Gastrocnemius medialis (tissue), 4 donors: Measurements from ENCODE around the gene ATP6AP2. TPM values are rescaled to one million over a fixed set of nuclear protein-coding genes. Genes with fewer than 3 reads are reported as not detected.

ENCODE experiments used
- ATAC-seq, 2 donors: fragments of 150-250 bp; one replicate each; pipeline ENCODE4 v1.9.1; 2016
- DNase-seq, 2 donors: peaks; one replicate each; pipeline ENCODE4 v3.0.0-alpha.2; 2019
- H3K27ac ChIP-seq, 4 donors: fragments of 200-600 bp; sonication (generic); 1 replicate in 1 of 4; 2 replicates in 3 of 4; pipeline ENCODE4 v1.5.1; 2016 to 2018; ENCODE audit warnings: mild to moderate bottlenecking in 2 of 4, moderate library complexity in 1 of 4
- H3K27me3 ChIP-seq, 3 donors: fragments of 200-600 bp; sonication (generic) in 2 of 3; 1 replicate in 1 of 3; 2 replicates in 2 of 3; pipeline versions ENCODE4 v1.5.1 to v1.6.0; 2016 to 2019; ENCODE audit warnings: mild to moderate bottlenecking in 1 of 3, moderate library complexity in 1 of 3
- H3K36me3 ChIP-seq, 2 donors: fragments of 200-600 bp; sonication (generic) in 1 of 2; one replicate each; pipeline ENCODE4 v1.5.1; 2017 to 2018
- H3K4me1 ChIP-seq, 2 donors: fragments of 200-600 bp; sonication (generic) in 1 of 2; one replicate each; pipeline ENCODE4 v1.5.1; 2016 to 2017; ENCODE audit warnings: mild to moderate bottlenecking in 2 of 2
- H3K4me3 ChIP-seq, 4 donors: fragments of 200-600 bp; sonication (generic) in 3 of 4; 1 replicate in 1 of 4; 2 replicates in 3 of 4; pipeline ENCODE4 v1.5.1; 2016 to 2019; ENCODE audit warnings: mild to moderate bottlenecking in 2 of 4
- H3K9me3 ChIP-seq, 3 donors: fragments of 200-600 bp; sonication (generic) in 2 of 3; 1 replicate in 1 of 3; 2 replicates in 2 of 3; pipeline ENCODE4 v1.5.1; 2016 to 2019
- CTCF ChIP-seq, 5 experiments: fragments of 450-650 bp in 3 of 5; fragments of 200-600 bp in 2 of 5; sonication (generic) in 2 of 5; IDR thresholded peaks in 4 of 5; conservative IDR thresholded peaks in 1 of 5; 1 replicate in 4 of 5; 2 replicates in 1 of 5; pipeline ENCODE4 v1.5.1; 2016 to 2019; ENCODE audit warnings: antibody characterized with exemption in 5 of 5, mild to moderate bottlenecking in 3 of 5, moderate library complexity in 3 of 5
- POLR2A ChIP-seq, 2 donors: fragments of 450-650 bp; IDR thresholded peaks; one replicate each; pipeline ENCODE4 v1.6.1; 2017; ENCODE audit warnings: antibody characterized with exemption in 2 of 2, mild to moderate bottlenecking in 2 of 2, moderate library complexity in 2 of 2
- in situ Hi-C, 4 donors: fragments of 200-750 bp; cut with MboI; loops; one replicate each; pipeline versions ENCODE4 v1.15.0 to v1.8.0; 2017; ENCODE audit warnings: low sequenced_read_pairs in 4 of 4
- intact Hi-C: fragments of 100-400 bp; cut with DNase I; formaldehyde crosslinking; loops from one replicate; pipeline ENCODE4 v1.15.1; 2023; ENCODE audit warnings: low total_unique reads
- total RNA-seq, 4 donors: library from RNA; depleted of rRNA; stranded (reverse); fragments of >200 nt; gene quantifications; one replicate each; pipeline versions ENCODE4 v1.1.0 to v1.2.3, GENCODE V29; 2016

The ATP6AP2 gene
- total RNA-seq, 4 donors from 2014 or later: 23.2 to 40.1 (median 31.5) TPM

DNA sequence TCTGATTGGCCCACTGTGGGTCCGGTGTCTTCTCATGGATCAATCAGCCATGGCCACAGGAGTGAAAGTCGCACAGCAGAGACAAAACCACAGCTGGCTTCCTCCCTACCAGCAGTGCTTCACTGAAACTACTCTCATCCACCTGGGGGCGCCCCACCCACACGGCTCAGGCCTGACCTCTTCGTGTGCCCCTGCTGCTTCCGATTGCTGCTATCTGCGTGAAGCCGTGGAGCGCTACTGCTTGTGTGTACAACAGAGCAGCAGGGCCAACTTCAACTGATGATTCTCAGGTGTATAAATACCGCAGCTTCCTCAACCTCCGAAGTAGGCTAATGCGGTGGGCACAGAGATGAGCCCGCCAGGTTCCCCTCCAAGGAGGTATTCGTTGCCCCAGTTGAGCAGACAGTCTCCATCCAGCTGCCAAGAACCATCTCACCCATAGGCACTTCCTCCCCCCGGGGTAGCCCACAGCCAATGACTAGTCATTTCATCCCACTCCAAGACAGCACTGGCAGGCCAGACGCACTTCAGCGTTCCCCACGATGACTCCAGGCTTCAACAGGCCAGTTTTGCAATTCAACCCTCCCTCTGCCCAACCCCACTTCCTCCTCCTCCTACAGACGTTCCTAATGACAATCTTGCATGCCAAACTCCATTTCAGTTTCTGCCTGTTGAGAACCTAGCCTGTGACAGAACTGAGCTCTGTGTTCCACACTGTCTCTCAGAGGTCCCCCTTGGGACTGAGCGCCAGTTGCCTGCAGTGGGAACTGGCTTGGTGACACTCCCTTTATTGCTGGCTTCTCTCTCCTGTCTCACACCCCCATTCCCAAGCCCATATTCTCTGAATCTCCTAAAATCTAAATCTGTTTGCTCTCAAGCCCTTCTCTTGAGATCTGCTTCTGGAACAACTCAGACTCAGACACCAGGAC, 41.3 kb upstream of the ATP6AP2 start:
- intact Hi-C loops (no loop called here), in situ Hi-C loops (no loop called here)
- DNase-seq: peak; percentile 2 to 19
- H3K27ac ChIP-seq: no peak overlapping the region
- H3K9me3 ChIP-seq: no peaks in the 10 kb centered on the region
- no peaks in the 10 kb centered on the region for H3K4me1 ChIP-seq
- H3K4me3 ChIP-seq: no peak overlapping the region
- ATAC-seq: peak in 1 of 2 donors; percentile 36
- no peaks in the 10 kb centered on the region for H3K36me3 ChIP-seq
- peaks cover 0 to 5% (median 0%) of the 10 kb centered on the region in 3 donors for H3K27me3 ChIP-seq
- no peak for TF ChIP-seq POLR2A (IDR thresholded peaks at IDR 0.05)
- no peak for TF ChIP-seq CTCF (IDR thresholded peaks at IDR 0.05 in 4 of 5, conservative IDR thresholded peaks at IDR 0.05 in 1 of 5)

DNA sequence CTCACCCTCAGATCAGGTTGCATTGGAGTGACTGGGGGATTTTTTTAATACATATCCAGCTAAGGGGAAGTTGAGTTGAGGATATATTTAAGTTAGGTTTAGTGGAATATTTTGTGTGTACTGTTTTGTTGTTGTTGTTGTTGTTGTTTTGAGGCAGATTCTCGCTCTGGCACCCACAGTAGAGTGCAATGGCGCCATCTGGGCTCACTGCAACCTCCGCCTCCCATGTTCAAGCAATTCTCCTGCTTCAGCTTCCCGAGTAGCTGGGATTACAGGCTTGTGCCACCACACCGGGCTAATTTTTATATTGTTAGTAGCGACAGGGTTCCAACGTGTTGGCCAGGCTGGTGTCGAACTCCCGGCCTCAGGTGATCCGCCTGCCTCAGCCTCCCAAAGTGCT, 38.6 kb upstream of the ATP6AP2 start:
- intact Hi-C loops (no loop called here), in situ Hi-C loops (no loop called here)
- ATAC-seq: no peak
- no peaks in the 10 kb centered on the region for H3K9me3 ChIP-seq
- H3K36me3 ChIP-seq: no peaks in the 10 kb centered on the region
- no peak overlapping the region for H3K27ac ChIP-seq
- peaks cover 0 to 5% (median 0%) of the 10 kb centered on the region in 3 donors for H3K27me3 ChIP-seq
- H3K4me3 ChIP-seq: no peak overlapping the region
- no peak for DNase-seq
- TF ChIP-seq CTCF (IDR thresholded peaks at IDR 0.05 in 4 of 5, conservative IDR thresholded peaks at IDR 0.05 in 1 of 5) (no peak), POLR2A (IDR thresholded peaks at IDR 0.05) (no peak)
- H3K4me1 ChIP-seq: no peaks in the 10 kb centered on the region

GRCh38 chrX:40542972-40543371, 37.8 kb upstream of the ATP6AP2 start:
- Histone ChIP-seq H3K27ac (no peak overlapping the region), H3K36me3 (no peaks in the 10 kb centered on the region), H3K9me3 (no peaks in the 10 kb centered on the region), H3K4me3 (no peak overlapping the region), H3K27me3 (peaks cover 0 to 5% (median 0%) of the 10 kb centered on the region in 3 donors), H3K4me1 (no peaks in the 10 kb centered on the region)
- no peak for TF ChIP-seq CTCF (IDR thresholded peaks at IDR 0.05 in 4 of 5, conservative IDR thresholded peaks at IDR 0.05 in 1 of 5)
- no peak for TF ChIP-seq POLR2A (IDR thresholded peaks at IDR 0.05)
- DNase-seq (no peak), ATAC-seq (no peak)
- in situ Hi-C loops: no loop called here
- intact Hi-C loops: no loop called here

DNA sequence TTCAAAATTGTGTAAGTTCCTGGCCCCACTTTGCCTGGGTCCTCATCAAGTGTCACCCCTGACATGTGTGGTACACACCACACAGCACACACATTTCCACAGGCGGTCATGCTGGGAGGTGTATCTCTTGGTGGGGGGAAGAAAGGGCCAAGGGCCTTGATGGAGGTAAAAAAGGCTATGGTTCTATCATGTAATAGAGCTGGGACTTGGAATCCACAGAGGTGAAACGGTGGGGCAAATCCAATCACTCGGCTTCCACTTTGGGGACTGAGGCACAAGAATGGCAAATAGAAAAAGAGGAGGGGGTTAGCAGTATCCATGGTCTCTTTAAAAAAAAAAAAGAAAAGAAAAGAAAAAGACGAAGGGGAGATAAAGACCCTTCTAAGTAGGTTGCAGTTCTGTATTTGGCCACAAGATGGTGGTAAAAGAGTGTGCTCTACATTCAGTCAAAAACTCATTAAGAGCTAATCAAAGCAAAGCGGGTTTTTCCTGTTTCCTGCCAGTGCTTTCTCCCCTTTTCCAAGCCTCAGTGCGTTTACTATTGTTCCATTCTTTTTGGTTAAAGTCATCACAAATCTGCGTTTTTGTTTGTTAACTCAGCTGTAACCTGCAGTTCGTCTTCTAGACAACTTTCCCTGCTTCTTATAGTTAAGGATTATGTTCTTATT, 37.0 kb upstream of the ATP6AP2 start:
- H3K27me3 ChIP-seq: peaks cover 0 to 2% (median 0%) of the 10 kb centered on the region in 3 donors
- no peak overlapping the region for H3K27ac ChIP-seq
- ATAC-seq (peak in 1 of 2 donors; percentile 46), DNase-seq (no peak)
- no peaks in the 10 kb centered on the region for H3K9me3 ChIP-seq
- no peaks in the 10 kb centered on the region for H3K4me1 ChIP-seq
- intact Hi-C loops: no loop called here
- H3K36me3 ChIP-seq: no peaks in the 10 kb centered on the region
- in situ Hi-C loops: no loop called here
- peak overlapping the region in 1 of 4 donors; percentile 2 for H3K4me3 ChIP-seq
- TF ChIP-seq POLR2A (IDR thresholded peaks at IDR 0.05): no peak
- TF ChIP-seq CTCF (IDR thresholded peaks at IDR 0.05 in 4 of 5, conservative IDR thresholded peaks at IDR 0.05 in 1 of 5): peak; percentile 52 to 88 (median 65)
